Measurements from ENCODE around the gene NFS1. TPM values are rescaled to one million over a fixed set of nuclear protein-coding genes. Genes with fewer than 3 reads are reported as not detected.

Gene NFS1
- total RNA-seq, 1 donor from 2014 or later, result 26.7 TPM

DNA sequence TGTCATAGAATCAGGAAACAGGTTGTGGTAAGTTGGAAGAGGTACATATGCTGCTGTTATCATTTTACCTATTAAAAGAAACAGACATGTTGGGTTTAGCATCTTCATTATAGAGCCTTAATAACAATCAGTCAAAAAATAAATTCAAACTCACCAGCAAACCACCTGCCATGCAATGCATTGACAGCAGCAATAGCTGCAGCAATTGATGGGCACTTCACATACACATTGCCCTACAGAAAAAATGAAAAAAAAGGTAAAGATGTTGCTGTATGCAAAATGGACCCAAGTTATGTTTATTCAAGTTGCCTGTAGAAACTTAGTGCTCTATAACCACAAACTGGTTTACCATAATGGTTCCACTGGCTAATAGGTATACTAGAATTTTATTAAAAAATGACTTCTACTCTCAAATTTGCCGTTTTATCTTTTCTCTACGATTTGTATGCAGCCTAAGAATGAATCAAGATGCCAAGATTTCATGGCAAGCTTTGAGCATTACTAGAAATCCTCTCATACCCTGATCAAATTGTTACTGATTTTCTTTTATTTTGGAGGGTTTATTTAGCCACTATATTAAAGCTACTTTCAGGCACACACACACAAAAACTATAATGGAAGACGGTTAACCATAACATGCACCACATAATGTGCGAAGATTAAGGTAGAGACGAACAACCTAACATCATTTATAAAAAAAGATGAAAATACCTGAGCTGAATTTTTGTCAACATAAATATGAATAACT lies 5.5 kb upstream of the NFS1 start:
- Mint-ChIP-seq H3K4me3 (no peak overlapping the region), H3K4me1 (ENCODE audit: unreplicated experiment) (peaks cover 9% of the 10 kb centered on the region), H3K27ac (no peak overlapping the region), H3K27me3 (no peaks in the 10 kb centered on the region), H3K9me3 (no peaks in the 10 kb centered on the region), H3K36me3 (peaks cover 21% of the 10 kb centered on the region)
- DNase-seq (ENCODE audit: extremely low spot score, unreplicated experiment), result no peak
- TF ChIP-seq, protein P1, sequence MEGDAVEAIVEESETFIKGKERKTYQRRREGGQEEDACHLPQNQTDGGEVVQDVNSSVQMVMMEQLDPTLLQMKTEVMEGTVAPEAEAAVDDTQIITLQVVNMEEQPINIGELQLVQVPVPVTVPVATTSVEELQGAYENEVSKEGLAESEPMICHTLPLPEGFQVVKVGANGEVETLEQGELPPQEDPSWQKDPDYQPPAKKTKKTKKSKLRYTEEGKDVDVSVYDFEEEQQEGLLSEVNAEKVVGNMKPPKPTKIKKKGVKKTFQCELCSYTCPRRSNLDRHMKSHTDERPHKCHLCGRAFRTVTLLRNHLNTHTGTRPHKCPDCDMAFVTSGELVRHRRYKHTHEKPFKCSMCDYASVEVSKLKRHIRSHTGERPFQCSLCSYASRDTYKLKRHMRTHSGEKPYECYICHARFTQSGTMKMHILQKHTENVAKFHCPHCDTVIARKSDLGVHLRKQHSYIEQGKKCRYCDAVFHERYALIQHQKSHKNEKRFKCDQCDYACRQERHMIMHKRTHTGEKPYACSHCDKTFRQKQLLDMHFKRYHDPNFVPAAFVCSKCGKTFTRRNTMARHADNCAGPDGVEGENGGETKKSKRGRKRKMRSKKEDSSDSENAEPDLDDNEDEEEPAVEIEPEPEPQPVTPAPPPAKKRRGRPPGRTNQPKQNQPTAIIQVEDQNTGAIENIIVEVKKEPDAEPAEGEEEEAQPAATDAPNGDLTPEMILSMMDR (conservative IDR thresholded peaks at IDR 0.05), result no peak

DNA sequence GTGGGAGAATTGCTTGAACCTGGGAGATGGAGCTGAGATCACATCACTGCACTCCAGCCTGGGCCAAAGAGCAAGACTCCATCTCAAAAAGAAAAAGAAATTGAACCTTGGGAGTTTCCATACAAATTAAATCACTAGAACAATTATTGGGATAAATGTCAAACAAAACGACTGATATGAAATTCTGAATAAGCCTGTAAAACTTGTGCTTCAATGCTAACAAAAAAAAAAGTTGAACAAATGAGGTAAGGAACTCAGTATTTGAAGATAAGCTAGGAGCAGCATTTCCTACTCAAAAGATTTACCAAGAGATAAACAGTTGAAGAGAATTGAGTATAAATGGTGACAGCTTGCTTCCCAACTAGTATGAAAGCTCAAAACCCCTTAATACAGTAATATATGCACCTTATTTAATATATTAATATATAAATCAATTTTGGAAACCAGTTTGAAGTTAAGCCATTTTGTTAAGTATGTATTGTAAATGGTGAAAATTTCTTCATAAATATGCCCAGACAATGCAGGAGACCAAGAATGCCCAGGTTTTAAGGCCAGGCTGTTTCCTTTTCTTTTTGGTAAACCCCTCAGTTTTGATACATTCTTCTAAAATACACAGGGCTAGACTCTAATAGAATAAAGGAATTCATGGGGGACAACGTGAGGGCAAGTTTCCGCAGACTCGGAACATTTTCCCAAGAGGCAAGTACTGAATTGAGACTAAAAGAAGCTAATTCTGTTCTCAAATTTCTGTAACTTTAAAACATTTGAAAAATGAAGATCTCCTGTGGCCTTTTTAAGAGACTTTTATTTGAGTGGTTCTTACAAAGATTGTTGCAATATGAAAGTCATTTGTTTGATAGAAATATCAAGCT lies 3.9 kb upstream of the NFS1 start:
- no peak for DNase-seq (ENCODE audit: extremely low spot score, unreplicated experiment)
- Mint-ChIP-seq H3K9me3 (no peaks in the 10 kb centered on the region), H3K27ac (no peak overlapping the region), H3K4me3 (no peak overlapping the region), H3K4me1 (ENCODE audit: unreplicated experiment) (peaks cover 15% of the 10 kb centered on the region), H3K27me3 (no peaks in the 10 kb centered on the region), H3K36me3 (peaks cover 14% of the 10 kb centered on the region)
- TF ChIP-seq, protein P1 (conservative IDR thresholded peaks at IDR 0.05), result no peak

DNA sequence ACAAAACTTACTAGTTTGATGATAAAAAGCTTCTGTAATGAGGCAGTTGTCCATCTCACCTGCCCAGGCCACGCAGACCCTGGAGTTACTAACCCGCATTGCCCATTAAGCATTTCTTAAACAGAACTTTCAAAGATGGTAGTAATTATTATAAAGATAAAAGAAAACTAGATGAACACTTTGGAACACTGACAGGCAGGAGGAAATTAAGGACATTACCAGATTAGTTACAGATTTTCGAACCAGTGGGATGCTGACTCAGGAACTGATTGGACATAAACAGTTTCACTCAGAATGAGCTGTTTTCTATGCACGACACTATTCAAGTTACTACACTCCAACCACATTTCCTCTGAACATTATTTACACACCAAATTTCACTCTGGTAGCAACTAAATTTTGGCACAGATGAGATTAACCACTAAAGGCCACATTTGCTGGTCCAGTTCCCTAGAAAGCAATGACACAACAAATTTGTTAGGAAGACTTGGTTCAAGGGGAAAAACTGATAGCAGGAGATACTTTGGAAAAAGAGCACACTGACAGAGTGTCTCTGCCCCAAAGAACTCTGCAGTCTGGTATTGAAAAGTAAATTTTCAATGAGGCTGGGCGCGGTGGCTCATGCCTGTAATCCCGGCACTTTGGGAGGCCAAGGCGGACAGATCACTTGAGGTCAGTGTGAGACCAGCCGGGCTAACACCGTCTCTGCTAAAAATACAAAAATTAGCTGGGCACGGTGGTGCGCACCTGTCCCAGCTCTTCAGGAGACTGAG lies 3.1 kb upstream of the NFS1 start:
- no peak for DNase-seq (ENCODE audit: extremely low spot score, unreplicated experiment)
- Mint-ChIP-seq H3K4me1 (ENCODE audit: unreplicated experiment) (peaks cover 23% of the 10 kb centered on the region), H3K4me3 (peak overlapping the region; percentile 52), H3K9me3 (no peaks in the 10 kb centered on the region), H3K36me3 (peaks cover 14% of the 10 kb centered on the region), H3K27ac (peak overlapping the region; percentile 55), H3K27me3 (no peaks in the 10 kb centered on the region)
- TF ChIP-seq, protein P1 (conservative IDR thresholded peaks at IDR 0.05), result no peak

- Mint-ChIP-seq H3K36me3 (peaks cover 11% of the 10 kb centered on the region), H3K27me3 (no peaks in the 10 kb centered on the region), H3K9me3 (no peaks in the 10 kb centered on the region), H3K27ac (peak overlapping the region; percentile 85), H3K4me1 (ENCODE audit: unreplicated experiment) (peaks cover 23% of the 10 kb centered on the region), H3K4me3 (peak overlapping the region; percentile 92)
- TF ChIP-seq, protein P1 (conservative IDR thresholded peaks at IDR 0.05), result no peak
- DNase-seq (ENCODE audit: extremely low spot score, unreplicated experiment), result no peak
Measured at GRCh38 chr20:35700625-35701148, 1.5 kb upstream of the NFS1 start.

- Mint-ChIP-seq H3K4me1 (ENCODE audit: unreplicated experiment) (peaks cover 23% of the 10 kb centered on the region), H3K27me3 (no peaks in the 10 kb centered on the region), H3K27ac (peak overlapping the region; percentile 85), H3K9me3 (no peaks in the 10 kb centered on the region), H3K36me3 (peaks cover 11% of the 10 kb centered on the region), H3K4me3 (peak overlapping the region; percentile 92)
- TF ChIP-seq, protein P1 (conservative IDR thresholded peaks at IDR 0.05), result no peak
- no peak for DNase-seq (ENCODE audit: extremely low spot score, unreplicated experiment)
Measured at GRCh38 chr20:35699957-35700624, 939 bp upstream of the NFS1 start.

All from type B pancreatic cell (in vitro differentiated cells).